Mononuclear cell (primary cell): ENCODE results near the gene CDC45. TPM values are rescaled to one million over a fixed set of nuclear protein-coding genes. Genes with fewer than 3 reads are reported as not detected.

Source experiments
- H3K27me3 ChIP-seq: 2 replicates; pipeline ENCODE4 v1.6.0; 2011; ENCODE audit warnings: low read length, control low read depth; ENCODE audit not compliant: insufficient read depth
- H3K4me1 ChIP-seq: 2 replicates; pipeline ENCODE4 v1.5.1; 2011; ENCODE audit warnings: mild to moderate bottlenecking, low read length, control low read depth; ENCODE audit not compliant: insufficient read depth
- H3K4me3 ChIP-seq: 2 replicates; pipeline ENCODE4 v1.5.1; 2011; ENCODE audit warnings: mild to moderate bottlenecking, low read length, moderate library complexity
- H3K9me3 ChIP-seq: 2 replicates; pipeline ENCODE4 v1.5.1; 2011; ENCODE audit warnings: low read depth, mild to moderate bottlenecking, control low read depth, low read length
- total RNA-seq: library from RNA; depleted of rRNA; stranded (reverse); fragments of >200 nt; gene quantifications from one replicate; pipeline ENCODE4 v1.2.3, GENCODE V29; 2012

CDC45 gene
- total RNA-seq, 1 donor, result 0.42 TPM

DNA sequence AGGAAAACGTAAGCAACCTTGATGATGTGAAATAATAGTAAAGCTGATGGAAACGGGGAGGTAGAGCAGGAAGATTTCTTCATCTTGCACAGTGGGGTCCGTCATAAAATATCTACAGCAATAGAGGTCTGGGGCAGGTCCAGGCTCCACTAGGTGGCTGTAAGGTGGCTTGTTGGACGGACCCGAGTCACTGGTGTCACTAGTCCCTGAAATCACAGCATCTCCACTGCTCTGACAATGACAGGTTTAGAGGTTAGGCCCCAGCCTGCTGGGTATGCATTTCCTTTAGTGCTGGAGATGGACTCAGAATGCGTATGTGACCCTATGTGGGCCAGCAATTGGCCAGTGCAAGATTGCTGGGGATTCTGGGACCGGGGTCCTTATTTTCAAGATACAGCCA is 69.7 kb downstream of the CDC45 start:
- no peak overlapping the region for H3K4me3 ChIP-seq

GRCh38 chr22:19550382-19550781 is 70.7 kb downstream of the CDC45 start:
- H3K9me3 ChIP-seq, result no peaks in the 10 kb centered on the region
- H3K4me3 ChIP-seq, result no peak overlapping the region
- no peaks in the 10 kb centered on the region for H3K27me3 ChIP-seq
- no peaks in the 10 kb centered on the region for H3K4me1 ChIP-seq

More for the DNA sequence above, 69.7 kb downstream of the CDC45 start:
- Histone ChIP-seq H3K9me3 (no peaks in the 10 kb centered on the region), H3K27me3 (no peaks in the 10 kb centered on the region), H3K4me1 (no peaks in the 10 kb centered on the region)

DNA sequence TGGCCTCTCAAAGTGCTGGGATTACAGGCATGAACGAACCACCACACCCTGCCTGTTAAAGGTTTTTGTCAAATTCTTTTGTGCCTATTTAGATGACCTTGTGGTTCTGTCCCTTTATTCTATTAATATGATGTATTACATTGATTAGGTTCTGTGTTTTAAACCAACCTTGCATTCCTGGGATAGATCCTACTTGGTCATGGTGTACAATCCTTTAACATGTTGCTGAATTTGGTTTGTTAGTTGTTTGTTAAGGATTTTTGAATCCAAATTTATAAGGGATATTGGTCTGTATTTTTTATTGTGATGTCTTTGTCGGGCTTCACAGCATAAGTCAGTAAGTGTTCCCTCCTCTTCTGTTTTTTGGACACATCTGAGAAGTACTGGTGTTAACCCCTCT is 73.5 kb downstream of the CDC45 start:
- no peak overlapping the region for H3K4me3 ChIP-seq
- no peaks in the 10 kb centered on the region for H3K4me1 ChIP-seq
- no peaks in the 10 kb centered on the region for H3K9me3 ChIP-seq
- H3K27me3 ChIP-seq, result no peaks in the 10 kb centered on the region

- Histone ChIP-seq H3K4me3 (no peak overlapping the region), H3K9me3 (no peaks in the 10 kb centered on the region), H3K4me1 (no peaks in the 10 kb centered on the region), H3K27me3 (no peaks in the 10 kb centered on the region)
Observed at GRCh38 chr22:19554834-19555404, 75.2 kb downstream of the CDC45 start.

- H3K9me3 ChIP-seq, result no peaks in the 10 kb centered on the region
- H3K27me3 ChIP-seq, result no peaks in the 10 kb centered on the region
- H3K4me1 ChIP-seq, result no peaks in the 10 kb centered on the region
- H3K4me3 ChIP-seq, result no peak overlapping the region
Observed at GRCh38 chr22:19555651-19556050, 75.9 kb downstream of the CDC45 start.

GRCh38 chr22:19556963-19557545 is 77.3 kb downstream of the CDC45 start:
- Histone ChIP-seq H3K4me3 (no peak overlapping the region), H3K9me3 (no peaks in the 10 kb centered on the region), H3K4me1 (no peaks in the 10 kb centered on the region), H3K27me3 (no peaks in the 10 kb centered on the region)

GRCh38 chr22:19559324-19559811 is 79.6 kb downstream of the CDC45 start:
- Histone ChIP-seq H3K27me3 (no peaks in the 10 kb centered on the region), H3K9me3 (no peaks in the 10 kb centered on the region), H3K4me1 (no peaks in the 10 kb centered on the region), H3K4me3 (no peak overlapping the region)

- Histone ChIP-seq H3K9me3 (no peaks in the 10 kb centered on the region), H3K4me1 (no peaks in the 10 kb centered on the region)
Observed at GRCh38 chr22:19559956-19560355, 80.2 kb downstream of the CDC45 start.

GRCh38 chr22:19565382-19566278 is 85.9 kb downstream of the CDC45 start:
- no peaks in the 10 kb centered on the region for H3K27me3 ChIP-seq
- H3K9me3 ChIP-seq, result no peaks in the 10 kb centered on the region
- no peak overlapping the region for H3K4me3 ChIP-seq
- H3K4me1 ChIP-seq, result no peaks in the 10 kb centered on the region

More at GRCh38 chr22:19559956-19560355, 80.2 kb downstream of the CDC45 start:
- no peaks in the 10 kb centered on the region for H3K27me3 ChIP-seq
- H3K4me3 ChIP-seq, result no peak overlapping the region

- no peaks in the 10 kb centered on the region for H3K27me3 ChIP-seq
- no peaks in the 10 kb centered on the region for H3K9me3 ChIP-seq
- no peak overlapping the region for H3K4me3 ChIP-seq
- no peaks in the 10 kb centered on the region for H3K4me1 ChIP-seq
Observed at GRCh38 chr22:19566279-19567156, 86.8 kb downstream of the CDC45 start.

DNA sequence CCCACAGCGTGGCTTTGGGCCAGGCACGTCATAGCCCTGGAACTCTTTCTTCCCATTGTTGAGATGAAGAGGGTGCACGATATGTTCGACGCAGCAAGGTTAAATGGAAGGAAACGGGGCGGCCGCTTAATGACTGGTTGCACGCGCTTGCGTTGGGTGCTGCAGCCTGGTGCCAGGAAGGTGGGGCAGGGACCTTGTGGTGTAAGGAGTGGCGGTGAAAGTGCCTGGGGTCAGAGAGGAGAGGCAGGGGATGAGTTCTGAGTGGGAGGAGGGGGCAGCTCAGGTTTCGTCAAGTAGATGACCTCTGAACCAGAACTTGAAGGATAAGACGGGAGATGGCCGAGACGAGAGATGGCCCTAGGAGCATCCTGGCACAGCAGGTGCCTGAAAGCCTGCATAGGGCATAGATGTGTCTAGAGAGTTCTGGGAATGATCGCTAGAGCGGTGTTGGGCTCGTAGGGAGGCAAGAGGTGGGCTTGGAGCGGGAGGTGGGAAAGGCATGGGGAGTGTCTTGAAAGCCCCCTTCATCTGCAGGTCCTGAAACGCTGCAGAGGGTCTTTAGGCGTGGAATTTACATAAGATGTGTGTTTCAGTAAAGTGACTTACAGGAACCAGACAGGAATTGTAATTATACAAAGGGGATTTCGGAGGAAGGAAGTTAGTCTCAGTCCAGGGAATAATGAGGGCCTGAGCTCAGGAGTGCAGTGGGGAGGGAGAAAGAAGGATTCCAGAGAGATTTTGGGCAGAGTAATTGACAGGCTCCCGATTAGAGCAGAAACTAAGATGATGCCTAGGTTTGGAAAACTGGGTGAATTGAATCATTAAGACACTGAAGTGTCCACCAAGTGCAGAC is 87.7 kb downstream of the CDC45 start:
- Histone ChIP-seq H3K4me1 (no peaks in the 10 kb centered on the region), H3K27me3 (no peaks in the 10 kb centered on the region), H3K4me3 (no peak overlapping the region), H3K9me3 (no peaks in the 10 kb centered on the region)

- Histone ChIP-seq H3K4me1 (no peaks in the 10 kb centered on the region), H3K27me3 (no peaks in the 10 kb centered on the region), H3K4me3 (no peak overlapping the region), H3K9me3 (no peaks in the 10 kb centered on the region)
Observed at GRCh38 chr22:19568337-19569275, 88.9 kb downstream of the CDC45 start.

DNA sequence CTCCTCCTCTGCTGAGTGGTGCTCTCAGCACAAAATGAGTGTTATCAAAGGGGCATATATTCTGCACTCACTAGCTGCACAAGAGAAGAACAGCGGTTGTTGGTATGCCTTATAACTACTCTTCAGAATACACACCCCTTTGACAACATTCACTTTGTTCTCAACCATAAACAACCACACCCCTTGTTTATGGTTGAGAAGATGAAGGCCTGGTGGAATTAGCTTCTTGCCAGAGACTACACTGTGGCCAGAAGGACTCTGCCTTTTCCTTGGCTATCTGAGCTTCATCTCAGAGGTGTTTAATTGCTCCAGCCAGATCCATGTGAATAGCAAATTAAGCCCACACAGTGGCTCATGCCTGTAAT is 89.5 kb downstream of the CDC45 start:
- no peaks in the 10 kb centered on the region for H3K4me1 ChIP-seq
- H3K27me3 ChIP-seq, result no peaks in the 10 kb centered on the region
- no peak overlapping the region for H3K4me3 ChIP-seq
- H3K9me3 ChIP-seq, result no peaks in the 10 kb centered on the region
